Upper lobe of left lung (tissue), 4 donors: ENCODE data around the gene DOLPP1.

Source experiments
- CTCF ChIP-seq, 6 experiments: fragments of 450-650 bp in 4 of 6; fragments of 200-600 bp in 2 of 6; sonication (generic) in 2 of 6; IDR thresholded peaks; one replicate each; pipeline ENCODE4 v1.5.1; 2016 to 2019; ENCODE audit warnings: antibody characterized with exemption in 6 of 6
- EP300 ChIP-seq, 4 donors: sonication (generic); formaldehyde crosslinking; IDR thresholded peaks; one replicate each; pipeline ENCODE4 v1.5.1; 2017; ENCODE audit warnings: antibody characterized with exemption in 4 of 4, control low read depth in 2 of 4
- POLR2A ChIP-seq, 4 donors: fragments of 450-650 bp; IDR thresholded peaks; one replicate each; pipeline ENCODE4 v1.5.1; 2016 to 2017; ENCODE audit warnings: antibody characterized with exemption in 4 of 4, mild to moderate bottlenecking in 2 of 4
- POLR2AphosphoS5 ChIP-seq, 2 donors: sonication (generic); formaldehyde crosslinking; IDR thresholded peaks; one replicate each; pipeline ENCODE4 v1.5.1; 2017; ENCODE audit warnings: antibody characterized with exemption in 2 of 2

GRCh38 chr9:129121483-129121882, 40.6 kb downstream of the DOLPP1 start:
- TF ChIP-seq CTCF (IDR thresholded peaks at IDR 0.05) (no peak), POLR2AphosphoS5 (IDR thresholded peaks at IDR 0.05) (no peak), POLR2A (IDR thresholded peaks at IDR 0.05) (no peak), EP300 (IDR thresholded peaks at IDR 0.05) (no peak)
